WERI-Rb-1 (cell line): Measurements from ENCODE around the gene HILPDA.
A peak's percentile ranks its signal among the peaks of the same experiment; 100 is the strongest.
"Not testable (repeated sequence)": the region's sequence is repeated elsewhere in the genome, so short reads cannot be mapped to it uniquely, and the experiment has no call there.

Experiments used
- DNase-seq: peaks from one replicate; pipeline ENCODE4 v3.0.0-alpha.2; 2020
- H3K27ac ChIP-seq: fragments of 250-450 bp; sonication (Bioruptor Pico); 2 replicates; pipeline ENCODE4 v1.5.1; 2020; ENCODE audit warnings: mild to moderate bottlenecking, moderate library complexity
- H3K27me3 ChIP-seq: fragments of 250-450 bp; sonication (Bioruptor Pico); 2 replicates; pipeline ENCODE4 v1.5.1; 2021; ENCODE audit warnings: mild to moderate bottlenecking, low read depth, moderate library complexity; ENCODE audit not compliant: insufficient read depth, severe bottlenecking
- H3K36me3 ChIP-seq: fragments of 250-450 bp; sonication (Bioruptor Pico); 2 replicates; pipeline ENCODE4 v1.5.1; 2020; ENCODE audit warnings: mild to moderate bottlenecking, moderate library complexity
- H3K4me3 ChIP-seq: 2 replicates; pipeline ENCODE4 v1.5.1; 2011; ENCODE audit warnings: low read depth, mild to moderate bottlenecking, control low read depth, low read length
- H3K9me3 ChIP-seq: fragments of 250-450 bp; sonication (Bioruptor Pico); 2 replicates; pipeline ENCODE4 v1.5.1; 2021; ENCODE audit warnings: mild to moderate bottlenecking, moderate library complexity; ENCODE audit not compliant: severe bottlenecking
- CTCF ChIP-seq: IDR thresholded peaks from 2 replicates; pipeline ENCODE4 v1.5.1; 2011; ENCODE audit warnings: low read depth, mild to moderate bottlenecking, control low read depth, inconsistent platforms, low read length

Gene HILPDA

GRCh38 chr7:128497405-128497804 lies 41.7 kb downstream of the HILPDA start:
- no peak for TF ChIP-seq CTCF
- Histone ChIP-seq H3K27ac (peak overlapping the region; percentile 67), H3K9me3 (no peaks in the 10 kb centered on the region), H3K36me3 (peaks cover 16% of the 10 kb centered on the region; the same call in 1 of the 2 replicates), H3K4me3 (no peak overlapping the region), H3K27me3 (no peaks in the 10 kb centered on the region)
- no peak for DNase-seq

- H3K36me3 ChIP-seq, H3K4me3 ChIP-seq, H3K9me3 ChIP-seq, DNase-seq, H3K27ac ChIP-seq, H3K27me3 ChIP-seq: not testable (repeated sequence)
Observed at GRCh38 chr7:128505416-128505815, 49.7 kb downstream of the HILPDA start.

GRCh38 chr7:128506819-128507218 lies 51.1 kb downstream of the HILPDA start:
- H3K36me3 ChIP-seq, H3K4me3 ChIP-seq, H3K27ac ChIP-seq, DNase-seq, H3K9me3 ChIP-seq, H3K27me3 ChIP-seq: not testable (repeated sequence)

- DNase-seq, H3K27ac ChIP-seq, H3K9me3 ChIP-seq, H3K27me3 ChIP-seq, H3K4me3 ChIP-seq, H3K36me3 ChIP-seq: not testable (repeated sequence)
Observed at GRCh38 chr7:128507321-128507993, 51.8 kb downstream of the HILPDA start.
